Neural cell (in vitro differentiated cells): ENCODE results near the gene HOATZ. TPM values are rescaled to one million over a fixed set of nuclear protein-coding genes. Genes with fewer than 3 reads are reported as not detected.

Source experiments
- H2AFZ ChIP-seq: fragments of 200-600, 300-800 bp; sonication (generic), shearing (Covaris generic); 2 replicates; pipeline ENCODE4 v1.6.0; 2014; ENCODE audit warnings: low read depth, mild to moderate bottlenecking, antibody characterized with exemption, low read length, moderate library complexity
- H3F3A ChIP-seq: fragments of 200-600 bp; shearing (Covaris generic); 2 replicates; pipeline ENCODE4 v1.6.1; 2016; ENCODE audit warnings: mild to moderate bottlenecking, moderate library complexity, mixed read lengths, antibody characterized with exemption, low read length; ENCODE audit not compliant: insufficient read depth, poor library complexity, severe bottlenecking
- H3K27ac ChIP-seq: fragments of 200-600, 300-800 bp; sonication (generic), shearing (Covaris generic); 2 replicates; pipeline ENCODE4 v1.5.1; 2014; ENCODE audit warnings: mild to moderate bottlenecking, low read length, moderate library complexity
- H3K27me3 ChIP-seq: fragments of 300-800, 200-600 bp; sonication (generic), shearing (Covaris generic); 2 replicates; pipeline ENCODE4 v1.6.0; 2014; ENCODE audit warnings: mild to moderate bottlenecking, low read depth, low read length, moderate library complexity; ENCODE audit not compliant: insufficient read depth
- H3K36me3 ChIP-seq: fragments of 300-800, 200-600 bp; sonication (generic), shearing (Covaris generic); 2 replicates; pipeline ENCODE4 v1.5.1; 2014; ENCODE audit warnings: mild to moderate bottlenecking, antibody characterized with exemption, low read length, moderate library complexity; ENCODE audit not compliant: insufficient read depth
- H3K4me2 ChIP-seq: fragments of 300-800, 200-600 bp; sonication (generic), shearing (Covaris generic); 2 replicates; pipeline ENCODE4 v1.6.0; 2014; ENCODE audit warnings: mild to moderate bottlenecking, low read length
- H3K4me3 ChIP-seq: fragments of 300-800, 200-600 bp; sonication (generic), shearing (Covaris generic); 2 replicates; pipeline ENCODE4 v1.5.1; 2014; ENCODE audit warnings: mild to moderate bottlenecking, low read length, moderate library complexity
- H3K79me2 ChIP-seq: fragments of 200-600 bp; shearing (Covaris generic); replicated peaks from 2 replicates; pipeline ENCODE4 v1.6.0; 2014; ENCODE audit warnings: mild to moderate bottlenecking, low read length, moderate library complexity; ENCODE audit not compliant: insufficient read depth
- H3K9ac ChIP-seq: fragments of 300-800, 200-600 bp; sonication (generic), shearing (Covaris generic); 2 replicates; pipeline ENCODE4 v1.6.1; 2016; ENCODE audit warnings: mild to moderate bottlenecking, low read length, mixed read lengths
- H3K9me2 ChIP-seq: fragments of 200-600 bp; shearing (Covaris generic); 2 replicates; pipeline ENCODE4 v1.6.1; 2016; ENCODE audit warnings: mild to moderate bottlenecking, low read length, mixed read lengths; ENCODE audit not compliant: insufficient read depth
- H3K9me3 ChIP-seq: fragments of 200-600, 300-800 bp; sonication (generic), shearing (Covaris generic); 2 replicates; pipeline ENCODE4 v1.6.1; 2016; ENCODE audit warnings: mild to moderate bottlenecking, mixed run types, low read length, moderate library complexity, mixed read lengths
- H4K20me1 ChIP-seq: fragments of 200-600 bp; shearing (Covaris generic); 2 replicates; pipeline ENCODE4 v1.6.1; 2016; ENCODE audit warnings: mild to moderate bottlenecking, mixed run types; ENCODE audit not compliant: insufficient read depth
- CTCF ChIP-seq: fragments of 450-650 bp; IDR thresholded peaks from 2 replicates; pipeline ENCODE4 v1.5.1; 2014; ENCODE audit warnings: antibody characterized with exemption, mild to moderate bottlenecking, moderate library complexity; ENCODE audit not compliant: poor library complexity, severe bottlenecking
- EP300 ChIP-seq: fragments of 450-650 bp; conservative IDR thresholded peaks from 2 replicates; pipeline ENCODE4 v1.6.1; 2014; ENCODE audit warnings: antibody characterized with exemption, mild to moderate bottlenecking, moderate library complexity; ENCODE audit not compliant: poor library complexity, severe bottlenecking
- EZH2 ChIP-seq: fragments of 200-600, 300-800 bp; shearing (Covaris generic), sonication (generic); IDR thresholded peaks from 2 replicates; pipeline ENCODE4 v1.6.1; 2014; ENCODE audit warnings: antibody characterized with exemption, low read length, borderline replicate concordance, mild to moderate bottlenecking; ENCODE audit not compliant: insufficient read depth, poor library complexity, severe bottlenecking
- MXI1 ChIP-seq: fragments of 450-650 bp; conservative IDR thresholded peaks from 2 replicates; pipeline ENCODE4 v1.6.1; 2014; ENCODE audit warnings: antibody characterized with exemption, mild to moderate bottlenecking; ENCODE audit not compliant: poor library complexity, severe bottlenecking
- POLR2AphosphoS5 ChIP-seq: IDR thresholded peaks from 2 replicates; pipeline ENCODE4 v1.6.1; 2012
- RAD21 ChIP-seq: fragments of 450-650 bp; conservative IDR thresholded peaks from 2 replicates; pipeline ENCODE4 v1.6.1; 2014; ENCODE audit warnings: antibody characterized with exemption, mild to moderate bottlenecking, moderate library complexity
- REST ChIP-seq: IDR thresholded peaks from 2 replicates; pipeline ENCODE4 v1.6.1; 2012; ENCODE audit warnings: borderline replicate concordance
- SMC3 ChIP-seq: fragments of 450-650 bp; conservative IDR thresholded peaks from 2 replicates; pipeline ENCODE4 v1.6.1; 2014; ENCODE audit warnings: antibody characterized with exemption, mild to moderate bottlenecking, moderate library complexity; ENCODE audit not compliant: poor library complexity
- TAF1 ChIP-seq: IDR thresholded peaks from 2 replicates; pipeline ENCODE4 v1.6.1; 2012; ENCODE audit warnings: low read depth
- polyA minus RNA-seq: library from RNA; depleted of rRNA, polyadenylated mRNA; stranded (reverse); fragments of >200 nt; gene quantifications from 2 replicates; pipeline ENCODE4 v1.2.3, GENCODE V29; 2014
- polyA plus RNA-seq: library from polyadenylated mRNA; depleted of rRNA; stranded (reverse); fragments of >200 nt; gene quantifications from 2 replicates; pipeline ENCODE4 v1.2.3, GENCODE V29; 2014

The HOATZ gene
- polyA plus RNA-seq (not detected in 2 replicates), polyA minus RNA-seq (not detected in 2 replicates)

- Histone ChIP-seq H3K9me3 (no peaks in the 10 kb centered on the region), H3K27me3 (peaks cover 46% of the 10 kb centered on the region), H3K36me3 (no peaks in the 10 kb centered on the region), H3K4me2 (no peak within 1 kb of the TSS), H3K79me2 (no peaks in the 10 kb centered on the region), H3K9ac (no peak within 1 kb of the TSS), H3K9me2 (no peaks in the 10 kb centered on the region), H3F3A (no peaks in the 10 kb centered on the region), H2AFZ (no peak within 1 kb of the TSS), H3K27ac (no peak within 1 kb of the TSS), H4K20me1 (no peaks in the 10 kb centered on the region), H3K4me3 (peak within 1 kb of the TSS; percentile 56)
- TF ChIP-seq EP300 (no peak), CTCF (peak; percentile 17)
These were observed at the start of gene HOATZ for GRCh38 chr11:111514216-111515031. TSS of gene HOATZ (plus strand) at chr11:111514778. CDS start at chr11:111514785, 7 bp downstream.

- no peak overlapping the region for H3K9ac ChIP-seq
- H4K20me1 ChIP-seq, result no peaks in the 10 kb centered on the region
- no peaks in the 10 kb centered on the region for H3K79me2 ChIP-seq
- no peak overlapping the region for H3K4me2 ChIP-seq
- no peaks in the 10 kb centered on the region for H3K9me3 ChIP-seq
- no peak overlapping the region for H2AFZ ChIP-seq
- no peaks in the 10 kb centered on the region for H3F3A ChIP-seq
- H3K36me3 ChIP-seq, result no peaks in the 10 kb centered on the region
- H3K27ac ChIP-seq, result no peak overlapping the region
- H3K4me3 ChIP-seq, result no peak overlapping the region
- no peaks in the 10 kb centered on the region for H3K27me3 ChIP-seq
- H3K9me2 ChIP-seq, result no peaks in the 10 kb centered on the region
- TF ChIP-seq SMC3, result no peak
- TF ChIP-seq REST, result no peak
- TF ChIP-seq CTCF, result no peak
- TF ChIP-seq RAD21, result no peak
- TF ChIP-seq EP300, result no peak
- no peak for TF ChIP-seq TAF1
- no peak for TF ChIP-seq MXI1
- TF ChIP-seq POLR2AphosphoS5, result no peak
- no peak for TF ChIP-seq EZH2
These were observed 49.2 kb upstream of the HOATZ start for GRCh38 chr11:111465400-111465799.
